ENCODE measurements around the gene SLC8A1.

Gene SLC8A1

DNA sequence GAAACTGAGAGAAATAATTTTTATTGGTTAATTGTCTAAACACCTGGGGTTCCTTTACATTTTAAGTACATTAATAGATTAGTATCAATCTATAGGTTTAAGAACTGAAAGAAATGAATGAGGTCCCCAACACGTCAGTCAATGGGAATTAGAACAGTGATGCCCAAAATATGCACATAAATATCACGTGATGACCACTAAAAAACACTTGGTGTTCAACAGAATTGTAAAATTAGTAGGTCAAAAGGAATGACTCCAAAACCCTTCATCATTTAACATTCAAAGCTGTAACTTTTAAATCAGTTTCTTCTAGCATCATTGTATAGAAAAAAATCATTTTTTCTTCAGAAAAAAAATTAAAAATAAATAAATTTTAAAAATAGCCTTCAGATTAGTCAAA lies 140.9 kb downstream of the SLC8A1 start:
- Histone ChIP-seq H3K27ac (ENCODE audit: low read depth, low read length) (no peak overlapping the region), H3K9me3 (ENCODE audit: control insufficient read depth in 5 of 5, low read length in 5 of 5) (no peaks in the 10 kb centered on the region), H3K4me3 (ENCODE audit: low read depth in 1 of 5, low read length in 5 of 5) (no peak overlapping the region), H3K4me1 (ENCODE audit: control insufficient read depth in 5 of 5, insufficient read depth in 5 of 5, low read length in 5 of 5) (peaks cover 0 to 3% (median 0%) of the 10 kb centered on the region in 5 donors), H3K27me3 (ENCODE audit: control insufficient read depth in 5 of 5, insufficient read depth in 4 of 5, low read length in 5 of 5) (no peaks in the 10 kb centered on the region), H3K9ac (ENCODE audit: low read length in 5 of 5) (no peak overlapping the region), H3K36me3 (ENCODE audit: control insufficient read depth in 5 of 5, insufficient read depth in 5 of 5, low read length in 5 of 5) (no peaks in the 10 kb centered on the region)

DNA sequence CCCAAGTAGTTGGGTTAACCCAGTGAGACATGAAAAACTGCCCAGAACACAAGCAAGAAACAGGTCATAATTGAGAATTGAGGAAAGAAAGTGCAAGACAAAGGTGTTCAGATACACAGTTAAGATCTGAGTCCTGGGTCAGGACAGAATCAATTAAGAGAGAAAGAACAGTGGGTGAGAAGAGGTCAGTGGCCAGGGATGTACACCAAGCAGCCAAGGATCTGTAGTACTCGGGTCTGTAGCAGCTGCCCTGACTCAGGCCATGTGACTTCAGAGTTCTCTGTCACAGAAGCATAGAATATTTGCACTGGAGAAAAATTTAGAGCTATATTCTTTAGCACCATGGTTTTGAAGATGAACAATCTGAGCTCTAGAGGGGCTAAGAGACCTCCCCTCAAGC lies 141.6 kb downstream of the SLC8A1 start:
- no peak overlapping the region for H3K27ac ChIP-seq (ENCODE audit: low read depth, low read length)
- H3K4me3 ChIP-seq (ENCODE audit: low read depth in 1 of 5, low read length in 5 of 5) = no peak overlapping the region
- no peaks in the 10 kb centered on the region for H3K9me3 ChIP-seq (ENCODE audit: control insufficient read depth in 5 of 5, low read length in 5 of 5)
- H3K9ac ChIP-seq (ENCODE audit: low read length in 5 of 5) = no peak overlapping the region
- H3K36me3 ChIP-seq (ENCODE audit: control insufficient read depth in 5 of 5, insufficient read depth in 5 of 5, low read length in 5 of 5) = no peaks in the 10 kb centered on the region
- H3K27me3 ChIP-seq (ENCODE audit: control insufficient read depth in 5 of 5, insufficient read depth in 4 of 5, low read length in 5 of 5) = no peaks in the 10 kb centered on the region
- no peaks in the 10 kb centered on the region for H3K4me1 ChIP-seq (ENCODE audit: control insufficient read depth in 5 of 5, insufficient read depth in 5 of 5, low read length in 5 of 5)

DNA sequence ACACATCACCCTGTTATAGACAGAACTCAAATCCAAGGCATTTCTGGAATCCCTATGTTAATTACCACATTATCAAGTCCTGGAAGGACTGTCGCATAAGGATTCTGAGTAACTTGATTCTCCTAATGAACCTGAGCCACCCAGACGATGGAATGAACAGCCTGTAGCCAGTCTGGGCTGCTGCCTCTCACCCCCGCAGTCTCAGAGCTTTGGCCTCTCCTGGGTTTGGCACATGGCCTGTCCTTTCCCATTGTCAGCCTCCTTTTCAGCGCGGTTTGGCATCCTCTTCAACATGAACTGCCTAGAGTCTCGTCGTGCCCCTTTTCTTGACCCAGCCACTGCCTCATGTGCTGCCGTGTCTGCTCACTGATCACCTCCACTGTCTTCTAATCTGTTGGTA lies 147.6 kb downstream of the SLC8A1 start:
- Histone ChIP-seq H3K36me3 (ENCODE audit: control insufficient read depth in 5 of 5, insufficient read depth in 5 of 5, low read length in 5 of 5) (no peaks in the 10 kb centered on the region), H3K9me3 (ENCODE audit: control insufficient read depth in 5 of 5, low read length in 5 of 5) (no peaks in the 10 kb centered on the region), H3K4me3 (ENCODE audit: low read depth in 1 of 5, low read length in 5 of 5) (no peak overlapping the region), H3K27ac (ENCODE audit: low read depth, low read length) (no peak overlapping the region), H3K9ac (ENCODE audit: low read length in 5 of 5) (no peak overlapping the region), H3K4me1 (ENCODE audit: control insufficient read depth in 5 of 5, insufficient read depth in 5 of 5, low read length in 5 of 5) (no peaks in the 10 kb centered on the region), H3K27me3 (ENCODE audit: control insufficient read depth in 5 of 5, insufficient read depth in 4 of 5, low read length in 5 of 5) (no peaks in the 10 kb centered on the region)

DNA sequence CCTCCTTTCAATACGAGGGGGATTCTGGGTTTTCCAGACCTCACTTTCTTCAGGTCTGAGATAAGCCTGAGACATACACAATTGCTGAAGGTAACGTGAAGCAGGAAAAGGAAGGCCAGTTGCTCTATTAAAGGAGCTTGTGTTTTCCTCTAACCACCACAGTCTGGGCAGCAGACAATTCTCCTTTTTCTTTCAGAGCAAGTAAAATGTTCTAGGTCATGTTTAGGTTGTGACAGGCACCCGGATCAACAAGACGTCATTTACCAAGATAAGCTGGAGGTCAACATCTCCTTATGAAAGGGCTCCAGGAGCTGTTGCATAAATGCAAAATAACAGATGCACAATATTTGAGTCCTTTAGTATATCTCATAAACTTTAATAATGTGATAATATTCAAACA lies 148.1 kb downstream of the SLC8A1 start:
- H3K27me3 ChIP-seq (ENCODE audit: control insufficient read depth in 5 of 5, insufficient read depth in 4 of 5, low read length in 5 of 5) = no peaks in the 10 kb centered on the region
- H3K36me3 ChIP-seq (ENCODE audit: control insufficient read depth in 5 of 5, insufficient read depth in 5 of 5, low read length in 5 of 5) = no peaks in the 10 kb centered on the region
- no peak overlapping the region for H3K4me3 ChIP-seq (ENCODE audit: low read depth in 1 of 5, low read length in 5 of 5)
- H3K4me1 ChIP-seq (ENCODE audit: control insufficient read depth in 5 of 5, insufficient read depth in 5 of 5, low read length in 5 of 5) = no peaks in the 10 kb centered on the region
- no peak overlapping the region for H3K9ac ChIP-seq (ENCODE audit: low read length in 5 of 5)
- no peaks in the 10 kb centered on the region for H3K9me3 ChIP-seq (ENCODE audit: control insufficient read depth in 5 of 5, low read length in 5 of 5)
- no peak overlapping the region for H3K27ac ChIP-seq (ENCODE audit: low read depth, low read length)

DNA sequence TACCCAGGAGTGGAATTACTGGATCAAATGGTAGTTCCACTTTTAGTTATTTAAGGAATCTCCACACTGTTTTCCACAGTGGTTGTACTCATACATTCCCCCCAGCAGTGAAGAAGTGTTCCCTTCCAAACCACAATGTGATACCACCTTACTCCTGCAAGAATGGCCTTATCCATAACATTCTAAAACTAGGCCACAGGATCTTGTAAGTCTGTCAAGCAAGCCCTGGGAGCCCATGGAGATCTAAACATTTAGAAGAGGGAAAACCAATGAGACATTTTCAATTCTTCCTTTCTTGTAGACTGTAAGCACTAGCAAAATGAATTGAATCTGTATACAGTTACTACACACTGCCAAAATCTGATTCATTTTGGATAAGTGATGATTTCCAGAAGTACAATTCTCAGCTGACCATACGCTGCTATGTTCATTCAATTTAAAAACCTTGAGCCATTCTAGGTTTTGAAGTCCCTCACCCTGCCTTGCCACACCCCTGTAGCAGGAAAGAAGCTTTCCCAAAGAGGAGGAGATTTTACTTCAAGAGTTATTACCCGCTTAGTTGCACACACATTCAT lies 149.1 kb downstream of the SLC8A1 start:
- no peaks in the 10 kb centered on the region for H3K27me3 ChIP-seq (ENCODE audit: control insufficient read depth in 5 of 5, insufficient read depth in 4 of 5, low read length in 5 of 5)
- no peaks in the 10 kb centered on the region for H3K4me1 ChIP-seq (ENCODE audit: control insufficient read depth in 5 of 5, insufficient read depth in 5 of 5, low read length in 5 of 5)
- no peak overlapping the region for H3K27ac ChIP-seq (ENCODE audit: low read depth, low read length)
- no peaks in the 10 kb centered on the region for H3K9me3 ChIP-seq (ENCODE audit: control insufficient read depth in 5 of 5, low read length in 5 of 5)
- no peak overlapping the region for H3K4me3 ChIP-seq (ENCODE audit: low read depth in 1 of 5, low read length in 5 of 5)
- H3K9ac ChIP-seq (ENCODE audit: low read length in 5 of 5) = no peak overlapping the region
- H3K36me3 ChIP-seq (ENCODE audit: control insufficient read depth in 5 of 5, insufficient read depth in 5 of 5, low read length in 5 of 5) = no peaks in the 10 kb centered on the region

DNA sequence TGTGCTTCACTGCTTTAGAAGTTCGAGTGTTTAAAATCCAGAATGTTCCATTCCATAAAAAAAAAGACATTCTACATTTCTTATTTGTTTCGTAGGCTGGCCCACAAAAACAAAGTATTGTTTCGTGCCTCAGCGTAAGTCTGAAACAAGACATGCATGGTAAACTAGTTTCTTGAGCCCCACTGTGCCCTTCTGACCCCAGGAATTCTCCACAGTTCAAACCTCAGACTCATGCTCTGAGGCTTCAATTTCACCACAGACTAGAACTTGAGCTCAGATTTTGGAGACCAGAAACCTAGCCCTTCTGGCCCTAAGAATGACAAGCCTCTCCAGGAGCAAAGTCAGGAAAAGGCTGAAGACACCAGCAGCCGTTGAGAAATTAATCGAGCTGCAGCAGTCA lies 151.5 kb downstream of the SLC8A1 start:
- H3K27ac ChIP-seq (ENCODE audit: low read depth, low read length) = no peak overlapping the region
- no peaks in the 10 kb centered on the region for H3K27me3 ChIP-seq (ENCODE audit: control insufficient read depth in 5 of 5, insufficient read depth in 4 of 5, low read length in 5 of 5)
- H3K4me1 ChIP-seq (ENCODE audit: control insufficient read depth in 5 of 5, insufficient read depth in 5 of 5, low read length in 5 of 5) = no peaks in the 10 kb centered on the region
- H3K36me3 ChIP-seq (ENCODE audit: control insufficient read depth in 5 of 5, insufficient read depth in 5 of 5, low read length in 5 of 5) = no peaks in the 10 kb centered on the region
- H3K9ac ChIP-seq (ENCODE audit: low read length in 5 of 5) = no peak overlapping the region
- no peaks in the 10 kb centered on the region for H3K9me3 ChIP-seq (ENCODE audit: control insufficient read depth in 5 of 5, low read length in 5 of 5)
- H3K4me3 ChIP-seq (ENCODE audit: low read depth in 1 of 5, low read length in 5 of 5) = no peak overlapping the region

DNA sequence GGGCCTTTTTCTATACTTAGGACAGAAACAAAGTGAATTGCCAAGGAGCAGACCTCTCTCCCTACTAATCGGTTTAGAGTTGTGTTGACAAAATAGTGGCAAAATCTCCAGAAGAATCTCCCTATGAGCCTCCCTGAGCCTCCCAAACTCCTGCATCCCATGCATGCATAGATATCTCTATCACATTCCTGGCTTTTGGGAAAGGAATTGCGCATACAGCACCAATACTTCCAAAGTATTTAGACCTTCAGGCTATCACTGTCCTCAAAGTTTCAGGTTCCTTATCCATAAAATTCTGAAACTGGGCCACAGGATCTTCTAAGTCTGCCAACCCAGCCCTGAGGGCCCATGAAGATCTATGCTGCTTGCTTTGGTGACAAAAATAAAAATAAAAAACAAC lies 152.1 kb downstream of the SLC8A1 start:
- no peaks in the 10 kb centered on the region for H3K36me3 ChIP-seq (ENCODE audit: control insufficient read depth in 5 of 5, insufficient read depth in 5 of 5, low read length in 5 of 5)
- no peaks in the 10 kb centered on the region for H3K4me1 ChIP-seq (ENCODE audit: control insufficient read depth in 5 of 5, insufficient read depth in 5 of 5, low read length in 5 of 5)
- H3K27me3 ChIP-seq (ENCODE audit: control insufficient read depth in 5 of 5, insufficient read depth in 4 of 5, low read length in 5 of 5) = no peaks in the 10 kb centered on the region
- no peaks in the 10 kb centered on the region for H3K9me3 ChIP-seq (ENCODE audit: control insufficient read depth in 5 of 5, low read length in 5 of 5)
- H3K27ac ChIP-seq (ENCODE audit: low read depth, low read length) = no peak overlapping the region
- H3K4me3 ChIP-seq (ENCODE audit: low read depth in 1 of 5, low read length in 5 of 5) = no peak overlapping the region
- no peak overlapping the region for H3K9ac ChIP-seq (ENCODE audit: low read length in 5 of 5)

DNA sequence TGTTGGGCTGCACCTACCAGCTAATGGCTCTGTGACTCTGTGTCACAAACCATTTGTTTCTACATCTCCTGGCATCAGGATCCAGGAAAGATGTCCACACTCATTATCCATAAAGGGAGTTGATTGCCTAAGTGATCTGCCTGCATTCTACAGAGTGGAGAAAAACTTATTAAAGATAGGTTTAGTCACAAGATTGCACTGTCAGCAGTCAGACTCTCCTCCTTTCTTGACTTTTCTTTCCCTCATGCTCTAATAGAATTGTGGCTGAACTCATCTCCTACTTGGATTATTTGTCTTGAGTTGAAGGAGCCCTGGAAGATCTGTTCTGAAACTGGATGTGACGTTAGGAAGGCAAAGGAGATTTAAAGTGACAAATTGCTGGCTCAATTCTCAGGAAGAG lies 152.7 kb downstream of the SLC8A1 start:
- no peak overlapping the region for H3K4me3 ChIP-seq (ENCODE audit: low read depth in 1 of 5, low read length in 5 of 5)
- no peak overlapping the region for H3K9ac ChIP-seq (ENCODE audit: low read length in 5 of 5)
- H3K9me3 ChIP-seq (ENCODE audit: control insufficient read depth in 5 of 5, low read length in 5 of 5) = no peaks in the 10 kb centered on the region
- H3K27ac ChIP-seq (ENCODE audit: low read depth, low read length) = no peak overlapping the region
- H3K4me1 ChIP-seq (ENCODE audit: control insufficient read depth in 5 of 5, insufficient read depth in 5 of 5, low read length in 5 of 5) = no peaks in the 10 kb centered on the region
- H3K27me3 ChIP-seq (ENCODE audit: control insufficient read depth in 5 of 5, insufficient read depth in 4 of 5, low read length in 5 of 5) = no peaks in the 10 kb centered on the region
- H3K36me3 ChIP-seq (ENCODE audit: control insufficient read depth in 5 of 5, insufficient read depth in 5 of 5, low read length in 5 of 5) = no peaks in the 10 kb centered on the region

DNA sequence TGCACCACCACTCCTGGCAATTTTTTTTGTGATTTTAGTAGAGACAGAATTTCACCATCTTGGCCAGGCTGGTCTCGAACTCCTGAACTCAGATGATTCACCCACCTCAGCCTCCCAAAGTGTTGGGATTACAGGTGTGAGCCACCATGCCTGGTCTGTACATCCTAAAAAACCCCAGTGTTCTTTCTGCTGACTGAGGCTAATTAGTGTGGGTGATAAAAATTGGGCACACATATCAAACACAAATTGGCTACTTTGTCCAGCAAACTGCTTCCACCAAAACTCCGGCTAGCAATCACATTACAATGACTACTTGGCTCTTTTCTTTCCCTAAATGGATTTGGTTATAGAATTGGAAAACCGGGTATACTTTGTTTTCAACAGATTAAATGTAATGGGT lies 153.9 kb downstream of the SLC8A1 start:
- no peaks in the 10 kb centered on the region for H3K27me3 ChIP-seq (ENCODE audit: control insufficient read depth in 5 of 5, insufficient read depth in 4 of 5, low read length in 5 of 5)

DNA sequence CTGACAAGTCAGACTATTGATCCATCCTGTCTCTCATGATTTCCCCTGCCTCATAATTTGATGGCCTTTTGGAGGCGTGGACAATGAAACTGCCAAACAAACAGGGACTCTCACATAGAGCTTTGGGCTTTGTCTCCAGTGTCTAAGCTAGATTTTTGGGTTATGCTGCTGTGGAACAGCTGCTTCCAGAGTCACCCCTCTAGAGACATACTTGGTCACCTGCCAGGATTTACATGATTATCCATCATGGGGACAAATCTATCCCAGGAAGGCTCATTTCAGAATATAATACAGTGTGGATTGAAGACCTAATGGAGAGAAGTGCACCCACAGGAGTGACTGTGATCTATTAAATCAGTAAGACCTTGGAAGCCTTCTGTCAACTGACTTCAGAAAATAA lies 159.6 kb downstream of the SLC8A1 start:
- H3K27ac ChIP-seq (ENCODE audit: low read depth, low read length) = no peak overlapping the region
- no peaks in the 10 kb centered on the region for H3K9me3 ChIP-seq (ENCODE audit: control insufficient read depth in 5 of 5, low read length in 5 of 5)
- H3K4me1 ChIP-seq (ENCODE audit: control insufficient read depth in 5 of 5, insufficient read depth in 5 of 5, low read length in 5 of 5) = no peaks in the 10 kb centered on the region
- no peak overlapping the region for H3K4me3 ChIP-seq (ENCODE audit: low read depth in 1 of 5, low read length in 5 of 5)
- H3K36me3 ChIP-seq (ENCODE audit: control insufficient read depth in 5 of 5, insufficient read depth in 5 of 5, low read length in 5 of 5) = no peaks in the 10 kb centered on the region
- H3K9ac ChIP-seq (ENCODE audit: low read length in 5 of 5) = no peak overlapping the region
- no peaks in the 10 kb centered on the region for H3K27me3 ChIP-seq (ENCODE audit: control insufficient read depth in 5 of 5, insufficient read depth in 4 of 5, low read length in 5 of 5)

More for the DNA sequence above, 153.9 kb downstream of the SLC8A1 start:
- H3K36me3 ChIP-seq (ENCODE audit: control insufficient read depth in 5 of 5, insufficient read depth in 5 of 5, low read length in 5 of 5) = no peaks in the 10 kb centered on the region
- no peak overlapping the region for H3K27ac ChIP-seq (ENCODE audit: low read depth, low read length)
- no peaks in the 10 kb centered on the region for H3K4me1 ChIP-seq (ENCODE audit: control insufficient read depth in 5 of 5, insufficient read depth in 5 of 5, low read length in 5 of 5)
- H3K9ac ChIP-seq (ENCODE audit: low read length in 5 of 5) = no peak overlapping the region
- no peak overlapping the region for H3K4me3 ChIP-seq (ENCODE audit: low read depth in 1 of 5, low read length in 5 of 5)
- no peaks in the 10 kb centered on the region for H3K9me3 ChIP-seq (ENCODE audit: control insufficient read depth in 5 of 5, low read length in 5 of 5)
